ENCODE measurements around the gene PFDN2. TPM values are rescaled to one million over a fixed set of nuclear protein-coding genes. Genes with fewer than 3 reads are reported as not detected.

The PFDN2 gene
- total and polyA plus RNA-seq, 2 of the 8 experiments (the other 6 are each of a cell fraction or from before 2014, with no cell fraction given) = 66.2 to 71.2 TPM

GRCh38 chr1:161088587-161089110, 29.2 kb downstream of the PFDN2 start (continued):
- TF ChIP-seq EP300 (IDR thresholded peaks at IDR 0.05; ENCODE audit: borderline replicate concordance in 1 of 2, low read depth in 2 of 2, low read length in 2 of 2) = no peak
- no peak for TF ChIP-seq CHD2 (IDR thresholded peaks at IDR 0.05; ENCODE audit: low read length)
- no peak for TF ChIP-seq BRCA1 (IDR thresholded peaks at IDR 0.05; ENCODE audit: low read depth, low read length)
- TF ChIP-seq ZNF274 (IDR thresholded peaks at IDR 0.05; ENCODE audit: borderline replicate concordance, extremely low read depth, low read length) = no peak
- TF ChIP-seq, protein P1, sequence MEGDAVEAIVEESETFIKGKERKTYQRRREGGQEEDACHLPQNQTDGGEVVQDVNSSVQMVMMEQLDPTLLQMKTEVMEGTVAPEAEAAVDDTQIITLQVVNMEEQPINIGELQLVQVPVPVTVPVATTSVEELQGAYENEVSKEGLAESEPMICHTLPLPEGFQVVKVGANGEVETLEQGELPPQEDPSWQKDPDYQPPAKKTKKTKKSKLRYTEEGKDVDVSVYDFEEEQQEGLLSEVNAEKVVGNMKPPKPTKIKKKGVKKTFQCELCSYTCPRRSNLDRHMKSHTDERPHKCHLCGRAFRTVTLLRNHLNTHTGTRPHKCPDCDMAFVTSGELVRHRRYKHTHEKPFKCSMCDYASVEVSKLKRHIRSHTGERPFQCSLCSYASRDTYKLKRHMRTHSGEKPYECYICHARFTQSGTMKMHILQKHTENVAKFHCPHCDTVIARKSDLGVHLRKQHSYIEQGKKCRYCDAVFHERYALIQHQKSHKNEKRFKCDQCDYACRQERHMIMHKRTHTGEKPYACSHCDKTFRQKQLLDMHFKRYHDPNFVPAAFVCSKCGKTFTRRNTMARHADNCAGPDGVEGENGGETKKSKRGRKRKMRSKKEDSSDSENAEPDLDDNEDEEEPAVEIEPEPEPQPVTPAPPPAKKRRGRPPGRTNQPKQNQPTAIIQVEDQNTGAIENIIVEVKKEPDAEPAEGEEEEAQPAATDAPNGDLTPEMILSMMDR (IDR thresholded peaks at IDR 0.05; ENCODE audit: control extremely low read depth in 1 of 3, insufficient read depth in 1 of 3, low read depth in 1 of 3, low read length in 3 of 3) = no peak

Data from H1 (cell line).